Uterus (tissue), 4 donors: ENCODE data around the gene DZIP1. TPM values are rescaled to one million over a fixed set of nuclear protein-coding genes. Genes with fewer than 3 reads are reported as not detected.

Experiments used
- DNase-seq, 2 donors: peaks; one replicate each; pipeline ENCODE4 v3.0.0-alpha.2; 2019 to 2020
- H3K27ac ChIP-seq, 2 donors: fragments of 200-600 bp; sonication (generic); 1 replicate in 1 of 2; 2 replicates in 1 of 2; pipeline ENCODE4 v1.5.1; 2016 to 2018
- H3K27me3 ChIP-seq, 2 donors: fragments of 200-600 bp; sonication (generic); one replicate each; pipeline ENCODE4 v1.5.1; 2018 to 2019; ENCODE audit warnings: control low read depth in 1 of 2
- H3K36me3 ChIP-seq, 2 donors: fragments of 200-600 bp; sonication (generic); one replicate each; pipeline ENCODE4 v1.5.1; 2019; ENCODE audit warnings: control low read depth in 1 of 2
- H3K4me1 ChIP-seq, 2 donors: fragments of 200-600 bp; sonication (generic); one replicate each; pipeline ENCODE4 v1.5.1; 2018 to 2019; ENCODE audit warnings: control low read depth in 1 of 2
- H3K4me3 ChIP-seq, 2 donors: fragments of 200-600 bp; sonication (generic); 1 replicate in 1 of 2; 2 replicates in 1 of 2; pipeline ENCODE4 v1.5.1; 2018 to 2019; ENCODE audit warnings: mild to moderate bottlenecking in 1 of 2
- H3K9me3 ChIP-seq, 2 donors: fragments of 200-600 bp; sonication (generic); one replicate each; pipeline ENCODE4 v1.5.1; 2019; ENCODE audit warnings: control low read depth in 1 of 2
- CTCF ChIP-seq, 4 experiments: fragments of 200-600 bp in 2 of 4; fragments of 450-650 bp in 2 of 4; sonication (generic) in 2 of 4; IDR thresholded peaks; one replicate each; pipeline ENCODE4 v1.5.1; 2016 to 2019; ENCODE audit warnings: antibody characterized with exemption in 4 of 4, mild to moderate bottlenecking in 2 of 4, moderate library complexity in 1 of 4
- POLR2A ChIP-seq, 2 donors: fragments of 450-650 bp; IDR thresholded peaks; one replicate each; pipeline ENCODE4 v1.6.1; 2016; ENCODE audit warnings: antibody characterized with exemption in 2 of 2, mild to moderate bottlenecking in 1 of 2, moderate library complexity in 1 of 2
- intact Hi-C: fragments of 100-400 bp; cut with DNase I; formaldehyde crosslinking; loops from one replicate; pipeline ENCODE4 v1.15.1; 2023; ENCODE audit warnings: low total_unique reads
- total RNA-seq, 4 donors: library from RNA; depleted of rRNA in 3 of 4; stranded (reverse); fragments of >200 nt in 3 of 4; gene quantifications; one replicate each; pipeline versions ENCODE4 v1.1.0 to v1.2.4, GENCODE V29; 2014 to 2023
- donor health status: DM: yes; HTN: yes; CAD: no.

DZIP1 gene
- total RNA-seq, 4 donors from 2014 or later, result 24.1 to 65.3 (median 42.3) TPM

GRCh38 chr13:95541911-95542474 is 102.5 kb downstream of the DZIP1 start:
- Histone ChIP-seq H3K27ac (no peak overlapping the region), H3K4me3 (no peak overlapping the region), H3K27me3 (no peaks in the 10 kb centered on the region), H3K36me3 (no peaks in the 10 kb centered on the region), H3K9me3 (no peaks in the 10 kb centered on the region), H3K4me1 (peaks cover 0 to 4% of the 10 kb centered on the region in 2 donors)
- TF ChIP-seq POLR2A (IDR thresholded peaks at IDR 0.05) (no peak), CTCF (IDR thresholded peaks at IDR 0.05) (no peak)
- no peak for DNase-seq
- intact Hi-C loops, result no loop called here

GRCh38 chr13:95541308-95541707 is 103.2 kb downstream of the DZIP1 start:
- intact Hi-C loops, result no loop called here
- no peak for TF ChIP-seq POLR2A (IDR thresholded peaks at IDR 0.05)
- TF ChIP-seq CTCF (IDR thresholded peaks at IDR 0.05), result no peak
- no peaks in the 10 kb centered on the region for H3K27me3 ChIP-seq
- no peaks in the 10 kb centered on the region for H3K36me3 ChIP-seq
- no peak for DNase-seq
- no peak overlapping the region for H3K27ac ChIP-seq
- no peak overlapping the region for H3K4me3 ChIP-seq
- peaks cover 0 to 4% of the 10 kb centered on the region in 2 donors for H3K4me1 ChIP-seq
- H3K9me3 ChIP-seq, result no peaks in the 10 kb centered on the region

DNA sequence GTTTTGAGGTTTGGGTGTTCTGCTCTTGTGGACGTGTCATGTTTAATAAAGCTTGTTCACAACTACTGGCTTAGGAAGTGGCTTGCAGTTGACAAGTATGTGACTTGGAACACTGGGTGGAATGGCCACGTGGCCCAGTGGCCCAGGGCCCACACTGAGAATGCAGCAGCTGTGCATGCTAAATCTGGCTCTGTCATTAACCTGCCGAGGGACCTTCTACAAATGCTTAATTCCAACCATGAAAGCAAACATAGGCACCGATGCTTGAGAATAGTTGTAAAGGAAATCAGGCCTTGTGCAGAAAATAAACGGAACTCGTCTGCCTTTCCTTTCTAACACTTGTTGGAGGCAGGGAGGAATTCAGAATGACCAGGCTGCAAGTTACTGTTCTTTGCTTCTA is 103.6 kb downstream of the DZIP1 start:
- intact Hi-C loops, result no loop called here

DNA sequence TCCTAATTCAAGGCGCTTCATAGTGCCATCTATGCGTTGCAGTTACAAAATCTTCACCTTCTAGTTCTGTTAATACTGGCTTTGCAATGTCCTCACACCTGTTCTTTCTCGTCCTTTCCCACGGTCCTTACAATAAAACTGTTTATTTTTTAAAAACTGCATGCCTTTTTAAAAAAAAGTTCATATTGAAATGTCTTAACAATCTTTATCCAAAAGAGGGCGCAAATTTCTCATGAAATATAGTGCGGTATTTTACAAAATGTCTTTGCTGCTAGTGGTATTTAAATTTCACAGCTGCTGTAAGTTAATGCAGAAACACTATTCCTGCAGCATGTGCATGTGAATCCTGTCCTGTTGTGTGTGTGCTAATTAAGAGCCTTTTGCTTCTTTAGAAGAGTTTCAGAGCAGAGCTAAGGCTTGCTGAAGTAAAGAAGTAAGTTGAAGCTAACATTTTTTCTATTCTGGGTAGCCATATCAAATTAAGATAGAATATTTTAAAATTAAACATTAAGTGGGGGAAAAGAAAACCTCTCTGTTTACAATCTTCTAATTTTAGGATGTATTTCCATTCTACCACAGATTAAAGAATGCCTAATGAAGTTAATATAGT is 107.8 kb downstream of the DZIP1 start:
- Histone ChIP-seq H3K27ac (no peak overlapping the region), H3K4me3 (no peak overlapping the region), H3K27me3 (no peaks in the 10 kb centered on the region), H3K4me1 (peaks cover 0 to 4% of the 10 kb centered on the region in 2 donors), H3K9me3 (no peaks in the 10 kb centered on the region), H3K36me3 (no peaks in the 10 kb centered on the region)
- intact Hi-C loops, result no loop called here
- TF ChIP-seq CTCF (IDR thresholded peaks at IDR 0.05) (peak; percentile 14 to 36 (median 24)), POLR2A (IDR thresholded peaks at IDR 0.05) (no peak)
- DNase-seq, result no peak

More for the DNA sequence above, 103.6 kb downstream of the DZIP1 start:
- TF ChIP-seq POLR2A (IDR thresholded peaks at IDR 0.05), result no peak
- TF ChIP-seq CTCF (IDR thresholded peaks at IDR 0.05), result no peak
- H3K27ac ChIP-seq, result no peak overlapping the region
- H3K9me3 ChIP-seq, result no peaks in the 10 kb centered on the region
- DNase-seq, result no peak
- no peaks in the 10 kb centered on the region for H3K27me3 ChIP-seq
- H3K36me3 ChIP-seq, result no peaks in the 10 kb centered on the region
- H3K4me1 ChIP-seq, result peaks cover 0 to 4% of the 10 kb centered on the region in 2 donors
- H3K4me3 ChIP-seq, result no peak overlapping the region

GRCh38 chr13:95535243-95535642 is 109.3 kb downstream of the DZIP1 start:
- intact Hi-C loops, result no loop called here
- no peak for DNase-seq

More at GRCh38 chr13:95535243-95535642, 109.3 kb downstream of the DZIP1 start:
- H3K4me3 ChIP-seq, result no peak overlapping the region
- H3K9me3 ChIP-seq, result no peaks in the 10 kb centered on the region
- H3K27me3 ChIP-seq, result no peaks in the 10 kb centered on the region
- no peaks in the 10 kb centered on the region for H3K4me1 ChIP-seq
- H3K27ac ChIP-seq, result no peak overlapping the region
- TF ChIP-seq CTCF (IDR thresholded peaks at IDR 0.05) (no peak), POLR2A (IDR thresholded peaks at IDR 0.05) (no peak)
- no peaks in the 10 kb centered on the region for H3K36me3 ChIP-seq
